DND-41 (cell line): ENCODE results near the gene NTSR2.

Experiments
- ATAC-seq: fragments of 200-7000 bp; cut with Tn5 transposase; 3 replicates; pipeline ENCODE4 v1.9.1; 2021; ENCODE audit warnings: low read depth; ENCODE audit not compliant: insufficient read depth
- DNase-seq: peaks from one replicate; pipeline ENCODE4 v3.0.0-alpha.2; 2020
- H2AFZ ChIP-seq: 2 replicates; pipeline ENCODE4 v1.6.0; 2012; ENCODE audit warnings: low read depth, low read length
- H3K27ac ChIP-seq: 2 replicates; pipeline ENCODE4 v1.5.1; 2012; ENCODE audit warnings: low read length, inconsistent platforms
- H3K27me3 ChIP-seq: fragments of 200-600 bp; sonication (generic); 2 replicates; pipeline ENCODE4 v1.6.0; 2012; ENCODE audit warnings: low read length, mild to moderate bottlenecking, inconsistent platforms; ENCODE audit not compliant: insufficient read depth, poor library complexity
- H3K36me3 ChIP-seq: 2 replicates; pipeline ENCODE4 v1.5.1; 2012; ENCODE audit warnings: low read length, inconsistent platforms; ENCODE audit not compliant: insufficient read depth
- H3K4me1 ChIP-seq: 2 replicates; pipeline ENCODE4 v1.5.1; 2012; ENCODE audit warnings: mild to moderate bottlenecking, low read length; ENCODE audit not compliant: insufficient read depth
- H3K4me2 ChIP-seq: 2 replicates; pipeline ENCODE4 v1.6.0; 2012; ENCODE audit warnings: mild to moderate bottlenecking, moderate library complexity, low read length, inconsistent platforms; ENCODE audit not compliant: insufficient read depth
- H3K4me3 ChIP-seq, 2 experiments: fragments of 200-600 bp in 1 of 2; shearing (Covaris generic) in 1 of 2; 2 replicates each; pipeline ENCODE4 v1.5.1; 2012 to 2016; ENCODE audit warnings: inconsistent platforms in 2 of 2, low read length in 2 of 2, mild to moderate bottlenecking in 2 of 2, low read depth in 1 of 2, moderate library complexity in 1 of 2
- H3K79me2 ChIP-seq: 2 replicates; pipeline ENCODE4 v1.6.0; 2012; ENCODE audit warnings: low read length, inconsistent platforms; ENCODE audit not compliant: insufficient read depth
- H3K9ac ChIP-seq: 2 replicates; pipeline ENCODE4 v1.6.0; 2012; ENCODE audit warnings: low read depth, mild to moderate bottlenecking, inconsistent platforms, low read length, moderate library complexity
- H3K9me3 ChIP-seq: 2 replicates; pipeline ENCODE4 v1.5.1; 2012; ENCODE audit warnings: low read length, moderate library complexity, mild to moderate bottlenecking, inconsistent platforms; ENCODE audit not compliant: insufficient read depth, severe bottlenecking
- H4K20me1 ChIP-seq: 2 replicates; pipeline ENCODE4 v1.6.0; 2012; ENCODE audit warnings: low read length; ENCODE audit not compliant: insufficient read depth
- CTCF ChIP-seq: IDR thresholded peaks from 2 replicates; pipeline ENCODE4 v1.5.1; 2012; ENCODE audit warnings: borderline replicate concordance, low read length, moderate library complexity, mild to moderate bottlenecking; ENCODE audit not compliant: poor library complexity, severe bottlenecking; ENCODE audit errors: extremely low read depth
- EZH2 ChIP-seq: IDR thresholded peaks from 3 replicates; pipeline ENCODE4 v1.6.1; 2012; ENCODE audit warnings: borderline replicate concordance, low read depth, mild to moderate bottlenecking, moderate library complexity, low read length, inconsistent platforms; ENCODE audit not compliant: severe bottlenecking

Gene NTSR2

GRCh38 chr2:11695576-11695975 is 25.6 kb upstream of the NTSR2 start:
- Histone ChIP-seq H3K36me3 (no peaks in the 10 kb centered on the region), H3K9me3 (no peaks in the 10 kb centered on the region), H3K9ac (no peak overlapping the region), H3K4me2 (no peak overlapping the region), H3K4me3 (no peak overlapping the region), H4K20me1 (no peaks in the 10 kb centered on the region), H2AFZ (no peak overlapping the region), H3K4me1 (peaks cover 4% of the 10 kb centered on the region), H3K27me3 (no peaks in the 10 kb centered on the region), H3K79me2 (no peaks in the 10 kb centered on the region), H3K27ac (no peak overlapping the region)
- TF ChIP-seq EZH2 (no peak), CTCF (no peak)
- no peak for ATAC-seq
- no peak for DNase-seq

GRCh38 chr2:11692966-11693521 is 23.0 kb upstream of the NTSR2 start:
- Histone ChIP-seq H3K36me3 (no peaks in the 10 kb centered on the region), H4K20me1 (no peaks in the 10 kb centered on the region), H3K27ac (no peak overlapping the region), H3K4me1 (peaks cover 15% of the 10 kb centered on the region), H3K79me2 (no peaks in the 10 kb centered on the region), H3K4me3 (no peak overlapping the region), H3K27me3 (no peaks in the 10 kb centered on the region), H3K9me3 (no peaks in the 10 kb centered on the region), H2AFZ (peak overlapping the region; percentile 50; the same call in 1 of the 2 replicates), H3K4me2 (peak overlapping the region; percentile 46; the same call in 1 of the 2 replicates), H3K9ac (no peak overlapping the region)
- peak; percentile 68 for DNase-seq
- TF ChIP-seq CTCF (peak; percentile 85), EZH2 (no peak)
- peak; percentile 60 for ATAC-seq

- TF ChIP-seq CTCF (no peak), EZH2 (no peak)
- Histone ChIP-seq H2AFZ (no peak overlapping the region), H3K27me3 (no peaks in the 10 kb centered on the region), H4K20me1 (no peaks in the 10 kb centered on the region), H3K4me3 (no peak overlapping the region), H3K4me2 (no peak overlapping the region), H3K27ac (no peak overlapping the region), H3K79me2 (no peaks in the 10 kb centered on the region), H3K4me1 (peaks cover 18% of the 10 kb centered on the region), H3K36me3 (no peaks in the 10 kb centered on the region), H3K9me3 (no peaks in the 10 kb centered on the region), H3K9ac (no peak overlapping the region)
- no peak for DNase-seq
- no peak for ATAC-seq
Observed at GRCh38 chr2:11691076-11691660, 21.2 kb upstream of the NTSR2 start.
